ENCODE results near the gene UGDH. TPM values are rescaled to one million over a fixed set of nuclear protein-coding genes. Genes with fewer than 3 reads are reported as not detected.
"Not testable (repeated sequence)": the region's sequence is repeated elsewhere in the genome, so short reads cannot be mapped to it uniquely, and the experiment has no call there.

Gene UGDH
- total and polyA plus RNA-seq, 5 donors = 5.1 to 33.1 (median 21.3) TPM

DNA sequence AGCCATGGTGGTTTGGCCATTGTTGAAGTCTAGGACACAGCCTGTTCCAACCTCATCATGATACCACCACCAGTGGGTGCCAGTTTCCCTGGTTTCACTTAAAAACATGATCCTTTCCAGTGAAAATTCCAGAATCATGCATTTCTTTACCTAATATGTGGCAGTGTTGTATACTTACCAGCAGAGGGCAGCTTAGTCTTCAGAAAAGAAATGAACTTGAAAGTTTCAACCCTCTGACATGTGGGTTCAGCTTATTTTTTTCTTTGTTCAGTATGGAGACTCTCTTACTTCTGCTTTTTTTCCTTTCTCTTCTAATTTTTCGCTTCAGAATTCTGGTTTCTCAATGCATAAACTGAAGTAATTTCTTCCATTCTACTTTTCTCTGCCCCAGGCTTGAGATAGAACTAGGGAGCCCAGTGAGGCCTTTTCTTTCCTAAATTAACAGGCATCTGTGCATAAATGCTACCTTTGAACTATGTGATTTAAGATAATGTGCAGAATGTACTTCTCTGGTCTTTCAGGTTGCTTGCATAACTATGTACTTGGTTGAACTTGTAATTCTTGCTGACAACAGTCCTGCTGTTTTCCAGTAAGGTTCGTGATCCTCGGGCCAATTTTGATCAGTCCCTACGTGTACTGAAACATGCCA, 57.7 kb downstream of the UGDH start:
- intact Hi-C loops (cut with DNase I) = loop anchor here in 2 of 4 donors (5.0 to 10.0 kb wide), 3 partner anchors 175 to 508 kb away; partner anchors contain the start of gene PDS5A (in 2 of the 2)
- H3K27me3 ChIP-seq (ENCODE audit: control insufficient read depth, insufficient read depth) = no peaks in the 10 kb centered on the region
- WGBS = 58% methylated on average over 4 of the region's 4 CpGs
- no peak overlapping the region for H3K4me3 ChIP-seq (ENCODE audit: low read length)
- H3K9me3 ChIP-seq (ENCODE audit: control insufficient read depth, low read length) = no peaks in the 10 kb centered on the region
- ATAC-seq = peak; percentile 69 to 86
- peak in 2 of 3 donors; percentile 30 to 63 for DNase-seq
- H3K27ac ChIP-seq (ENCODE audit: low read length) = no peak overlapping the region
- H3K4me1 ChIP-seq (ENCODE audit: control insufficient read depth, insufficient read depth, low read length) = no peaks in the 10 kb centered on the region

DNA sequence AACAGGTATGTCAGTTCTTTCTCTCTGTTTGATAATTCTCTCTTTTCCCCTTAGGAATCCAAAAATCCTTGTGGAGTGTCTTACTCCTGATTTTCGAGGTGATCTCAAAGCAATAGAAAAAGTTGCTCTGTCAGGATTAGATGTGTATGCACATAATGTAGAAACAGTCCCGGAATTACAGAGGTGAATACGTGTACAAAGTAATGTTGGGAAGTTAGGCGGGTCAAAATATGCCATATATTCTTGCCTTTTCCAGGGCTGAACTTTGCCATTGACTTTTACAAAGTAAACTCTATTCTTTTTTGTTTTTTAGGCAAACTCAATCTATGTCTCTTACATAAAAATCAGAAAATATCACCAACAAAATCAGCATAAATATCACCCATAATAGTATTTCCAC, 59.8 kb downstream of the UGDH start:
- Histone ChIP-seq H3K27ac (ENCODE audit: low read length) (no peak overlapping the region), H3K27me3 (ENCODE audit: control insufficient read depth, insufficient read depth) (no peaks in the 10 kb centered on the region), H3K4me1 (ENCODE audit: control insufficient read depth, insufficient read depth, low read length) (no peaks in the 10 kb centered on the region), H3K4me3 (ENCODE audit: low read length) (no peak overlapping the region), H3K9me3 (ENCODE audit: control insufficient read depth, low read length) (no peaks in the 10 kb centered on the region)
- intact Hi-C loops (cut with DNase I) = loop anchor here in 2 of 4 donors (5.0 to 10.0 kb wide), 3 partner anchors 177 to 510 kb away; partner anchors contain the start of gene PDS5A (in 2 of the 2)
- WGBS = 92% methylated on average over 4 of the region's 4 CpGs
- no peak for DNase-seq
- ATAC-seq = no peak

GRCh38 chr4:39466747-39467146, 60.5 kb downstream of the UGDH start:
- Histone ChIP-seq H3K9me3 (ENCODE audit: control insufficient read depth, low read length) (no peaks in the 10 kb centered on the region), H3K27ac (ENCODE audit: low read length) (no peak overlapping the region), H3K4me3 (ENCODE audit: low read length) (no peak overlapping the region), H3K27me3 (ENCODE audit: control insufficient read depth, insufficient read depth) (no peaks in the 10 kb centered on the region), H3K4me1 (ENCODE audit: control insufficient read depth, insufficient read depth, low read length) (no peaks in the 10 kb centered on the region)
- intact Hi-C loops (cut with DNase I) = loop anchor here in 2 of 4 donors (5.0 to 10.0 kb wide), 3 partner anchors 178 to 511 kb away; partner anchors contain the start of gene PDS5A (in 2 of the 2)
- ATAC-seq = no peak
- DNase-seq = no peak
- WGBS = 77% methylated on average over 4 of the region's 4 CpGs

DNA sequence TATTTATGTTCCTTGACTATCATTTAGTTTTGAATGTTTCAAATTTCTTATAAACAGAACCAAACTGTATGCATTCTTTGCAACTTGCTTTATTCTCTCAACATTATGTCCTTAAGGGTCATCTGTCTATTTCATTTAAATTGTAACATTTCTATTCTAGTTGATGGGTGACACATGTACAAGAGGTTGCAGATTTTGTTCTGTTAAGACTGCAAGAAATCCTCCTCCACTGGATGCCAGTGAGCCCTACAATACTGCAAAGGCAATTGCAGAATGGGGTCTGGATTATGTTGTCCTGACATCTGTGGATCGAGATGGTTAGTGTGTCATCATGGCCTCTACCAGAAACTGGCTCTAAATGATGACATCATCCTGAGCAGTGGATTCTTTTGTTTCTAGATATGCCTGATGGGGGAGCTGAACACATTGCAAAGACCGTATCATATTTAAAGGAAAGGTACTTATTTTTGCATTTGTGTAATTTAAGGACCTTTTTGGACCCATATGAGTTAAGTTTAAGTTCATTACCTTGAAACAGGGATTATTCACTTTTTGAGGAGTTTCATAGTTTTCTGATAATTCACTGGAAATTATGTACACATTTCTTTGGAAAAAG, 62.2 kb downstream of the UGDH start:
- no peak for DNase-seq
- no peak overlapping the region for H3K4me3 ChIP-seq (ENCODE audit: low read length)
- no peak for ATAC-seq
- no peaks in the 10 kb centered on the region for H3K9me3 ChIP-seq (ENCODE audit: control insufficient read depth, low read length)
- WGBS = 27% methylated on average over 2 of the region's 2 CpGs
- no peak overlapping the region for H3K27ac ChIP-seq (ENCODE audit: low read length)
- no peaks in the 10 kb centered on the region for H3K27me3 ChIP-seq (ENCODE audit: control insufficient read depth, insufficient read depth)
- intact Hi-C loops (cut with DNase I) = loop anchor here in 2 of 4 donors (5.0 to 10.0 kb wide), 3 partner anchors 180 to 512 kb away; partner anchors contain the start of gene PDS5A (in 2 of the 2)
- H3K4me1 ChIP-seq (ENCODE audit: control insufficient read depth, insufficient read depth, low read length) = no peaks in the 10 kb centered on the region

DNA sequence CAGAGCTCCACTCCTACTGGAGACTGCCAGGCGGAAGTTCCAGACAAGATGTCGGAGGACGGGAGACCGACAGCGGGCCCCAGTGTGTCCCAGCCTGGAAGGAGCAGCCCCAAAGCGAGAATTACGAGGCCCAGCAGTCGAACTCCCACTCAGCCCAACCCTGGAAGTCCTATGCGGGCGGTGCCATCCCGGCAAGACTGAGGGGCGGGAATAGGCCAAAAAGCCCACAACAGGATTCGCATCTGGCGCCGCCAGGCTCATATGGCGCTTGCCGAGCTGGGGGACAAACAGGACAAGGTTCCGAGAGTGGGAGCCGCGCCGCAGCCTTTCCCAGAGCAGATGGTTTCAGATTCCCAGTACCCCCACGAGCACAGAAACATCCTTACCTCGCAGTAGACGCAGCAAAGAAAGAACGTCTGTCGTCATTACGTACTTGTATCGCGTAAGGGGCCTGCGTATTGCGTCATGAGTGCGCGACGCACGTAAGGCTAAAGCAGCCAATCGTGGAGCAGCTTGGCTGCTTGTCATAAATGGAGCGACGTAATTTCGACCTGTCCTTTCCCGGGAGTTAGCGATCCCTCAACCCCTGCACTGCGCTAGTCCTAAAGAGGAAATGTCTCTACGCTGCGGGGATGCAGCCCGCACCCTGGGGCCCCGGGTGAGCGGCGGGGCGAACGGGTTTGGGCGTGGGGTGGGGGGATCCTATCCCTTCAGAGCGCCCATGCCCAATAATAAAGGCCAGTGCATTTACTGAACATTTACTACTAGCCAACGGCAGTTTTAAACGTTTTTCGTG, 68.5 kb downstream of the UGDH start, which contains the start of the genes LIAS and RPL9:
LIAS (plus strand) TSS at position 552 of the 796 bp plus-strand sequence; CDS start at position 614, 62 bp downstream.
RPL9 (minus strand) TSS at position 418 of the 796 bp plus-strand sequence. CDS start 483 bp downstream, outside the sequence.
- intact Hi-C loops (cut with DNase I) = no loop called here
- Histone ChIP-seq H3K9me3 (ENCODE audit: control insufficient read depth, low read length) (no peaks in the 10 kb centered on the region), H3K4me3 (ENCODE audit: low read length) (peak within 1 kb of the TSS; percentile 94), H3K4me1 (ENCODE audit: control insufficient read depth, insufficient read depth, low read length) (no peaks in the 10 kb centered on the region), H3K27me3 (ENCODE audit: control insufficient read depth, insufficient read depth) (no peaks in the 10 kb centered on the region), H3K27ac (ENCODE audit: low read length) (peak within 1 kb of the TSS; percentile 99)
- DNase-seq = peak; percentile 97 to 99 (median 98)
- WGBS = under 1% methylated on average over 55 of the region's 55 CpGs
- ATAC-seq = peak; percentile 97

- Histone ChIP-seq H3K4me3 (ENCODE audit: low read length) (peak overlapping the region; percentile 94), H3K27ac (ENCODE audit: low read length) (peak overlapping the region; percentile 99)
- peak in 1 of 2 donors; percentile 10 for ATAC-seq
- DNase-seq; H3K4me1 ChIP-seq (ENCODE audit: control insufficient read depth, insufficient read depth, low read length); H3K9me3 ChIP-seq (ENCODE audit: control insufficient read depth, low read length); H3K27me3 ChIP-seq (ENCODE audit: control insufficient read depth, insufficient read depth); intact Hi-C loops (cut with DNase I): not testable (repeated sequence)
- under 1% methylated on average over 13 of the region's 13 CpGs for WGBS
These were observed 69.1 kb downstream of the UGDH start for GRCh38 chr4:39458161-39458504.

- Histone ChIP-seq H3K4me1 (ENCODE audit: control insufficient read depth, insufficient read depth, low read length) (no peaks in the 10 kb centered on the region), H3K9me3 (ENCODE audit: control insufficient read depth, low read length) (no peaks in the 10 kb centered on the region), H3K4me3 (ENCODE audit: low read length) (peak overlapping the region; percentile 94), H3K27ac (ENCODE audit: low read length) (no peak overlapping the region), H3K27me3 (ENCODE audit: control insufficient read depth, insufficient read depth) (no peaks in the 10 kb centered on the region)
- no peak for DNase-seq
- WGBS = 70% methylated on average over 10 of the region's 10 CpGs
- intact Hi-C loops (cut with DNase I) = no loop called here
- ATAC-seq = no peak
These were observed 70.1 kb downstream of the UGDH start for GRCh38 chr4:39456946-39457763.

- H3K9me3 ChIP-seq (ENCODE audit: control insufficient read depth, low read length) = no peaks in the 10 kb centered on the region
- H3K4me1 ChIP-seq (ENCODE audit: control insufficient read depth, insufficient read depth, low read length) = no peaks in the 10 kb centered on the region
- H3K27ac ChIP-seq (ENCODE audit: low read length) = no peak overlapping the region
- WGBS = 91% methylated on average over 6 of the region's 6 CpGs
- intact Hi-C loops (cut with DNase I) = no loop called here
- ATAC-seq = no peak
- H3K27me3 ChIP-seq (ENCODE audit: control insufficient read depth, insufficient read depth) = no peaks in the 10 kb centered on the region
- no peak for DNase-seq
- no peak overlapping the region for H3K4me3 ChIP-seq (ENCODE audit: low read length)
These were observed 71.8 kb downstream of the UGDH start for GRCh38 chr4:39455486-39455885.

GRCh38 chr4:39453738-39454137, 73.5 kb downstream of the UGDH start:
- no peaks in the 10 kb centered on the region for H3K9me3 ChIP-seq (ENCODE audit: control insufficient read depth, low read length)
- no peaks in the 10 kb centered on the region for H3K27me3 ChIP-seq (ENCODE audit: control insufficient read depth, insufficient read depth)
- no peaks in the 10 kb centered on the region for H3K4me1 ChIP-seq (ENCODE audit: control insufficient read depth, insufficient read depth, low read length)
- H3K4me3 ChIP-seq (ENCODE audit: low read length) = no peak overlapping the region
- WGBS = 77% methylated on average over 2 of the region's 2 CpGs
- intact Hi-C loops (cut with DNase I) = no loop called here
- DNase-seq = no peak
- no peak for ATAC-seq
- no peak overlapping the region for H3K27ac ChIP-seq (ENCODE audit: low read length)

DNA sequence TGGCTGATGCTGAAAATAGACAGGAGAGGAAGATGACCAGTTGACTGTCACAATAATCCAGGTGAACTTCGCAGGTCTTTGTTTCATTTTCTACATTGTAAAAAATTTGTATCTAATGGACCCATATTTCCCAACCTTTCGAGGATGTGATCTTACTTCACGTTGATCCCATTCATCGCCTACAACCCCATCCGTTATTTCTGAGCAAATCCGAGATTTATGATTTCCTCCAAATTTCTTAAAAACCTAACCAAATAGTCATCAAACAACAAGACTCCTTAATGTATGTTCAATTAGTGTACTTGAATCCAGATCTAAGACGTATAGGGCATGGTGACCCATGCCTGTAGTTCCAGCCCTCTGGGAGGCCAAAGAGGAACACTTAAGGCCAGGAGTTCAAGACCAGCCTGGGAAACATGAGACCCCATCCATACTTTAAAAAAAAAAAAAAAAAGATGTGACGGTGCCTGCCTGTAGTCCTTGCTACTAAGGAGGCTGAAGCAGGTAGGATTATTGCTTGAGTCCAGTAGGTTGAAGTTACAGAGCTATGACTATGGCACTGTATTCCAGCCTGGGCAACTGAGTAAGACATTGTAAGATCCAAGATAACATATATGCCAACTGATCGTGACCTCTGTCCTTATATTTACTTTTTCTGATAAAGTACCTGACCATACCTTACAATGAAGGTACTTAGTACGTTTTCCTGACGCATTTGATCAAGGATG, 74.2 kb downstream of the UGDH start:
- intact Hi-C loops (cut with DNase I) = no loop called here
- no peaks in the 10 kb centered on the region for H3K4me1 ChIP-seq (ENCODE audit: control insufficient read depth, insufficient read depth, low read length)
- WGBS = 82% methylated on average over 11 of the region's 11 CpGs
- no peaks in the 10 kb centered on the region for H3K9me3 ChIP-seq (ENCODE audit: control insufficient read depth, low read length)
- DNase-seq (no peak), ATAC-seq (no peak)
- H3K4me3 ChIP-seq (ENCODE audit: low read length) = no peak overlapping the region
- H3K27me3 ChIP-seq (ENCODE audit: control insufficient read depth, insufficient read depth) = no peaks in the 10 kb centered on the region
- H3K27ac ChIP-seq (ENCODE audit: low read length) = no peak overlapping the region

Data from right cardiac atrium (tissue), 5 donors.